Inferior parietal cortex (tissue), 1 donor: ENCODE measurements around the gene MOB2.
A peak's percentile ranks its signal among the peaks of the same experiment; 100 is the strongest.

ENCODE experiments used
- DNase-seq: peaks from one replicate; pipeline ENCODE4 v3.0.0-alpha.2; 2016; ENCODE audit errors: extremely low spot score

The MOB2 gene

DNA sequence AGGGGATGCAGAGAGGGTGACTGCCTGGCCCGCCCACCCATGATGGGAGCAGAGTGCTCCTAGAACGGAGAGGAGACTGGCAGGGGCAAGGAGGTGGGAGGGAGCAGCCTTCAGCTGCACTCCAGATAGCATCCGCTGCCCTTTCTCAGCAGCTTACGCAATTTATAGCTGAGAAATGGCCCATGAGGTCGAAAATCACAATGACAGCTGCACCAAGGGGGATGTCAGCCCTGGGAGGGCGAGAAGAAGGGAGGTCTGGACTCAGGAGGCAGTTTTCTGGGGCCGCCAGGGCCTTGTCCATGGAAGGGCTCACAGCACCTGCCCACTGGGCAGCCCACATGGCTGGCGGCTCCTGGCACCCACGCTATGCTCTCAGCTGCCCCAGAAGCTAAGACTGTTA lies 17.6 kb upstream of the MOB2 start:
- no peak for DNase-seq

DNA sequence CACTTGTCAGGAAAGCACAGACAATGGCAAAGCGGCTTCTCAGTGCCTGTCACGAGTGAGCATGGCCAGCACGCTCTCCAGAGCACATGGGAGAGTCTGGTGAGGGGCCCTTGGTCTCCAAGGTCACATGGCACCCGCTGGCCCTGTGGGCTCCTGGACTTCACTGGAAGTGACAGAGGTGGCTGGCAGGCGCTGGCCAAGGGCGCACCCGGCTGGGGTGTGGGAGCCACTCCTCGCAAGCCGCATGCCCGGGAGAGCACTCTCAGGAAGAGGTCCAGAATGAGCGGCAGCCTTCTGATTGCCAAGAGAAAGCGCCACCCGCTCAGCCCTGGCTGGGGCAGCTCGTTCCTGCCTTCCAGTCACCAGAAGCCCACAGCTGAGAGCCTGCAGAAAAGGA lies 17.1 kb upstream of the MOB2 start:
- DNase-seq, result no peak

DNA sequence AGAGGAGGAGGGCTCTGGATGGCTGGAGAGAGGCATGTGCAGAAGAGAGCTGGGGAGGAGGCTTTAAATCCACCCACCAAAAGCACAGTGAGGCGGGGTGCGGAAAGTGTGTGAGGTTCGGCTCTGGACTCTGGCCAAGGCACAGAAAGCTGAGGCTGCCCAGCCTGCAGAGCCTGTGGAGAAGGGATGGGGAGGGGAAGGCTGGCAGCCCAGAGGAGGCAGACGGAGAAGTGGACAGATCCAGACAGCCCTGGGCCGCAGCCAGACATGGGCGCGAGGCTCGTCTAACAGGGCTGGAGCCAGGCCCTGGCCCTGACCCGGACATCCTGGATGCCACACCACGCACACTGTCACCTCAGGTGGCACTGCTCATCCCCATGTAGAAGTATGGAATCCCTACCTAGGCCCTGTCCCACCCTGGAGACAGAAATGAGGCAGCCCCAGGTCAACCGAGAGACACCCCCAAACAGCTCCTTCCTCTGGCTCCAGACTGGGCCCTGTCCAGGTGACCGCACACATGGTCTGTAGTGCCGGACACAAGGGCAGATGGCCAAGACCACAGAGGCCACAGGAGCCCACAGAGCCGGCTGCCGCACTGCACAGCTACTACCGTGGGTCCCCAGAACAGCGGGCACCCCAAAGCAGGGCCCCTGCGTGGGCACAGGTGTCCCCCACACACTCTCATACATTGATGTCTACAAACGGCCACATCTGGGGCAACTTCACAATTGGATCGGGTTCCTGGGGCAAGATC lies 16.6 kb upstream of the MOB2 start:
- DNase-seq, result peak; percentile 42

DNA sequence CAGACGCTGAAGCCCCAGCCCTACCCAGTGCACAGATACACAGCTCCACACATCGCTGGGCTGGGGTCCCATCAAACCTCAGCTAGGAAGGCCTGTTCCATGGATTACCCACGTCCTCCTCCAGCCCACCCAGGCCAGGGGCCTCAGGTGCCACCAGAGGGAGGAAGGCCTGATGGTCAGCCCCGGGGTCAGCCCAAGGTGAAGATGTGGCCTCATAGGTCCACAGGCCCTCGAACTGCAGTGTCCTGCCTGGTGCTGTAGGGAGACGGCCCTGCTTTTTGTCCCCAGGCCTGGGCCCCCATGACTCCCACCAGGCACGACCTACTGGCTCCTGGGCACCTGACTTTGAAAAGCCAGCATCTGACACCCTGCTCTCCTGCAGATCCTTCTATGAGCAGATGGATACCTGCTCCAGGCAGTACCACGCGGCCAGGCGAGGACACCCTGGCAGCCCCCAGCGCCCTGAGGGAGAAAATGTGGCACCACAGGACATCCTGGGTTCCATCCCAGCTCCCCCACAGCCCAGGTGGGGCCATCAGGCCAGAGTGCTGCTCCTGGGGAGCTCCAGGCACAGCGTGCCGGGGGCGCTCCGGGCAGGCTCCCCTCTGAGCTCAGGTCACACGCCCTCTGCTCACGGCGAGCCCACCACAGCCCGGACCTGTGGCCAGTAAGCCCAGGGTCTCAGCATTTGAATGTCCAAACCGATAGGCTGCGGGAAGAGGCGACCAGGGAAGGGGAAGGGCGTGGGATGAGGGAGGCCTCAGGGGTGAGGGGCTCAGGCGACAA lies 15.8 kb upstream of the MOB2 start:
- DNase-seq, result no peak

DNA sequence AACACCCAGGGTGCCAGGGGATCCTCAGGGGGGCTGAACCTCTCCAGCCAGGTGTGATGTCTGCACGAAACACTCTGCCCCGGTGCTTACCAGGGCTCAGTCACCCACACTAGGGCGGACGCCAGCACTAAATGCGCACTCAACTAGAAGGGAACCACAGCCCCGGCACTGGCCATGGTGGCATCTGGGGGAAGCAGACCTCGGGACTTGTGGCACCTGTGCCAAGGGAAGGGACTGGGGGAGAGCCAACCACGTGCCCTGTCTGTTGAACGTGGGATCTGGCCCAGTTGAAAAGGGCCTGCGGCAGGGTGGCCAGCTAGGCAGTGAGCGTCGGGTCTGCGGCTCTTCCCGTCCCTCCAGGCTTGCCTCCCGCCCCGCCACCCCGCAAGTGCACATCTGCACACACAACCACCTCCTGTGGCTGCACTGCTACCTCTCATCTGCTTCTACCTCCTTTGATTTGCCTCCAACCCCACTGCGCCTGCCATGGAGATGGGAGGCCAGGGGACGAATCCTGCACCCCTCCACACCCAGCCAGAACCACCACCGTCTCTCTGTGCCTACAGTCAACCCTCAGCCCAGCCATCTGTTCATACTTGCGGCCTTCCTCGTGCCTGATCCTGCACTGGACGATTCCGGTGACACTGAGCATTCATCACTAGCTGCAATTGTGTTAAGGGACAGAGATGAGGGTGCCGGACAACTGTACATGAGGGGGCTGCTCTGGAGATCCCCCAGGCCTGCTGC lies 15.0 kb upstream of the MOB2 start:
- DNase-seq, result no peak

DNA sequence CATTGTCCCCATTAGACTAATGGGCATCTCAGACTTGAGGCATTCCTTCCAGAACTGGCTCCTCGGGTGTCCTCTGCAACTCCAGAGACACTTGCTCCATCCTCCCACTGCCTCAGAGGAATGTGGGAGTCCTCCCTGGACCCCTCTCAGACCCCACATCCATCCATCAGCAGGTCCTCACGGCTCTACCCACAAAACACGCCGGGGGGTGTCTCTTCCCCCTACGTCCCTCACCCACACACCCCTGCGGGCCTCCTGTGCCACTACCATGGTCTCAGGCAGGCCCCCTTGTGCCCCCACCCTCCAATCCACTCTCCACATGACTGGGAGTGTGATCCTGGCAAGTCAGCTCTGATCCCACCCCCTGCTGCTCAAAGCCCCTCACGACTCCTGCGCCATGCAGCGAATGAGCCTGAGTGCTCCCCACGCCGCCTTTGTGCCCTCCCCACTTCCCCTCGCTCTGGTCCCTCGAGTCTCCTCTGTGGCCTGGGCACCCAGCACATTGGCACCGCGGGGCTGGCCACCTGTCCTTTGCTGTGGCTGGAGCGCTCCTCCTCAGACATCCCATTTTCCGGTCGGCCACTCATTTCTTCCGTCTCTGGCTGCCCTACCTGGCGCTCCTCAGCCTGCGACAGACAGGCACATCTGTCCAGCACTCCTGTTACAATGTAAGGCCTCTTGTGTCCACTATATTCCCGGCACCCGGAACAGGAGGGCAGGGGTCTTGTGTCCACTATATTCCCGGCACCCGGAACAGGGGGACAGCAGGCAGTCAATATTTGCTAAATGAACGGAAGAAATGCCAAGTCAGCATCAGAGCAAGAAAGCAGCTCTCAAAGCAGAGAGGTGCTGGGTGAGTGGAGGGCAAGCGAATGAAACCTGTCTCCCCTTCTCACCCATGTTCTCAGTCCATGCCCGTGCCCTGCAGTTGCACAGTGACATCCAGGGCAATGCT lies 14.2 kb upstream of the MOB2 start:
- no peak for DNase-seq

DNA sequence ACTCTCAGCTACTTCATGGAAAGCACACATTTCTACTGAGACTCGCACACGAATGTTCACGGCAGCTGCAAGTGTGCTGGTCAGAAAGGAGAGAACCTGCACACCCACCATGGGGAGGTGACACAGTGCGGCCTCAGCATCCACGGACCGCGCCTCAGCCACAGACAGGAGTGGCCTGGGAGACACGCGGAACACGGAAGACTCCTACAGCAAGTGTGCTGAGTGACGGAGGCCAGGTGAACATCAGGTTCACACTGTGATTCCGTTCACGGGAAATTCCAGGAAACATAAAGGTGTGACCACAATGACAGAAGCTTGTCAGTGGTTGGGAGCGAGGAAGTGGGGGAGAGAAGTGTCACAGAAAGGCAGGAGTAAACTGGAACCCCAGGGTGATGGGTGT lies 13.3 kb upstream of the MOB2 start:
- no peak for DNase-seq

DNA sequence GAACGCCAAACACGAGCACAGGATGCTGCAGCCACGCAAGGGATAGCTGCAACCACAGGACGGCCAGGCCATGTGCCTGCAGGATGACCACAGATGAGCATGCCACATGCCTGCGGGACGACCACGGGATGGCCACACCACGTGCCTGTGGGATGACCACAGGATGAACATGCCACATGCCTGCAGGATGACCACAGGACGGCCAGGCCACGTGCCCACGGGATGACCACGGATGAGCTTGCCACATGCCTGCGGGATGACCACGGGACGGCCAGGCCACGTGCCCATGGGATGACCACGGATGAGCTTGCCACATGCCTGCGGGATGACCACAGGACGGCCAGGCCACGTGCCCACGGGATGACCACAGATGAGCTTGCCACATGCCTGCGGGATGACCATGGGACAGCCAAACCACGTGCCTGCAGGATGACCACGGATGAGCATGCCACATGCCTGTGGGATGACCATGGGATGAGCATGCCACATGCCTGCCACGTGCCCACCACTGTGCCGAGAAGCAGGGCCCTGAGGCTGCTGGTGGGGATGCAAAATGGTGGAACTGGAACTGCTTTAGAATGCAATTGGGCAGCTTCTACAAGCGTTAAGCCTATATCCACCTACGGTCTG lies 12.8 kb upstream of the MOB2 start:
- no peak for DNase-seq

DNA sequence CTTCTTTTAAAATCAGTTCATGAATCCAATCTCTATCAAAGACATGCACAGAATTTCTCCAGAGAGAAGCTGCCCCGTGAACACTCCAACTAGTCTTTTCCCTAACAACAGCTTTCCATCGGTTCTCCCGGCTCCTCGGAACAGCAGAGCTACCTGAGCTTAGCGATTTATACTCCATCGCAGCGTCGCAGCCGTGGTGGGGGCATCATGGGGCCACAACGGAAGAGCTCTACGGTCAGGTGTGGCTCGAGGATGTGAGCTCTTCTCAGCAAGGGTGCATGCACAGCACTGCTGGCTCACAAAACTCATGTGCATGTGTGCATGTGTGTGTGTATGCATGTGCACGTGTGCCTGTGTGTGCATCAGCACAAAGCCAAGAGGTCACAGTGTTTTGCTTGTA lies 11.7 kb upstream of the MOB2 start:
- DNase-seq, result no peak

DNA sequence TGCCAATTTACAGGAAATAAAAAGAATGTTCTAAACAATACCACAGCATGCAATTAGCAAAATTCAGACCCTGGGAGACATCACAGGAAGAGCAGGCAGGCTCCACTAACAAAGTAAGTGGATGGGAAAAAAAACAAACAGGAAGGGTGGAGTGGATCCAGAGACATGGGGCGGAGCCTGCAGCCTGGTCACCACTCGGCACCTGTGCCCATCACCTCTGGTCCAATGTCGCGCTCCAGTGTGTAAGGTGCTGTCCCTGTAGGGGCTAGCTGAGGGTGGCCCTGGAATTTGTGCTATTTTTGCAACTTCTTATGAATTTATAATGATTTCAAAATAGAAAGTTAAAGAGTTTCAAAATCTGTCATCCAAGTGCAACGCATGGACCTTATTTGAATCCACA lies 11.0 kb upstream of the MOB2 start:
- DNase-seq, result no peak

DNA sequence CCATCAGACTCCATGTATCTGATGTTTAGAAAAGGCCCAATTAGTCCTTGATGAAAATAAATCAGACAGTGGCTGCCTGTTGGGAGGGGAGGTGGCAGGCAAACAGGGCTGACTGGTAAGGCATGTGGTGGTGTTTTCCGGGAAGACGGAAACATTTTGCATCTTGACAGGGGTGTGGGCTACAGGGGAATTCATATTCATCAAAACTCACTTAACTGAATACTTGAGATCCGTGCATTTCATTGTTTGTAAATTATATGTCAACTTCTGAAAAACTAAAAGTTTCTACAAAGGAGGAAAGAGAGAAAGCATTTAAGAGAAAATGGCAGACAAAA lies 10.1 kb upstream of the MOB2 start:
- no peak for DNase-seq

DNA sequence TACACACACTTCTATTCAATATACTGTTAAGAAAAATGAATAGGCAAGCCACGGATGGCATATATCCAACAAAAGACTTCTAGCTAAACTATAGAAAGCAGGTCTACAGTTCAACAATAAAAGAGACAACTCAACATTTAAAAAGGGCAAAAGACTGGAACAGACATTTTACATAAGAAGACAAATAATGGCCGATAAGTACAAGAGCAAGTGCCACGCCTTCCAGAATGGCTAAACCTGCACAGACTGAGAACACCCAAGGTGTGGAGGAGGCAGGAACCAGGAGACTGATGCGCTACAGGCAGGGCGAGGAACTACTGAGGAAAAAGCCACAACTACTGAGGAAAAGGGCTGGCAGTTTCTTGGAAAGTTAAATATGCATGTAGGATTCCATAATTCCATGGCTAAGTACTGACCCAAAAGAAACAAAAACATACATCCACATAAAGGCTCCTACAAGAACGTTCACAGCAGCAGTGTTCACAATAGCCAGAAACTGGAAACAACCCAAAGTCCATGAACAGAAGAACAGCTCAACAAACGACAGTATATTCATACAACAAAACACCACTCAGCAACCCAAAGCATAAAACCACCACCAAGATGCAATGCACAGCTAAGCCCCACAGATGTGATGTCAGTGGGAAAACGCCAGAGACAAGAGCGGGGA lies 9.6 kb upstream of the MOB2 start:
- no peak for DNase-seq

DNA sequence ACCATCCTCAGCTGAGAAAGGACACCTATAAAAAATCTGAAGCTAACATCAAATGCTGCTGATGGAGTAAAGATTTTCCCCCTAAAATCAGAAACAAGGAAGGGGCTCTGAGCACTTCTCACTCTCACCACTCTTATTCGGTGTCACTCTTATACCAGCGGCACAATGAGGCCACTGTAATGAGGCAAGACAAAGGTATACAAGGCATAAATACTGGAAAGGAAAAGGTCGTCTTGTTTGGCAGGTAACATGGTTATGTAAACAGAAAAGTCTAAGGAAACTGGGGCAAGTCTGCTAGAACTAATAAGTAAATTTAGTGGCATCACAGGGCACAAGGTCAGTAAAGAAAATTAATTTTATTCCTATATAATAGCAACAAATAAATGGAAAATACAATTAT lies 8.1 kb upstream of the MOB2 start:
- no peak for DNase-seq

DNA sequence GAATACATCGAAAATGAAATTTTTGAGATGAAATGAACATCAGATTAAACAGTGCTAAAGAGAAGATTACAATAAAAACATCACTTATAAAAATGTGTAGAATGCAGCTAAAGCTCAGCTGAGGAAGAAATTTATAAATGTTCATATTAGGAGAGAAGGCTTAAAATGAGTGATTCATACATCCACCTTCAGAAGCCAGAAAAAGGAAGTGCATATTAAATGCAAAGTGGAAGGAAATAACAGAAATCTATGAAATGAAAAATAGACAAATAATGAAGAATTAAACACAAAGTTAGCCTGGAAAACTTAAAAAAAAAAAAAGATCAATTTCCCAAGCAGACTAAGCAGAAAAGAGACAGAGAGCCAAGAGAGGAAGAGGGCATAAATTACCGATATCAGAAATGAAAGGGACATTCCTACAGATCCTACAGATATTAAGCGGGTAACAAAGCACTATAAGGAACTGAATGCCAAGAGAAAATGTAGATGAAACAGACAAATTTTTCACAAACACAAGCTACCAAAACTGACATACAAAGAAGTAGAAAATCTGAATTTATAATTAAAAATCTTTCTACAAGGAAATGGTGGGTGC lies 7.2 kb upstream of the MOB2 start:
- no peak for DNase-seq

DNA sequence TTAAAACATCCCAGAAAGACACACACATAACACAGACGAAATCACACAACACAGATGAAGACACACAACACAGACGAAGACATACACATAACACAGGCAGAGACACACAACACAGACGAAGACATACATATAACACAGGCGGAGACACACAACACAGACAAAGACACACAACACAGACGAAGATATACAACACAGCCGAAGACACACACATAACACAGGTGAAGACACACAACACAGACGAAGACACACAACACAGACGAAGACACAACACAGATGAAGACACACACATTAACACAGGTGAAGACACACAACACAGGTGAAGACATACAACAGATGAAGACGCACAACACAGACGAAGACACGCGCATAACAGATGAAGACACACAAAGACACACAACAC lies 4.8 kb upstream of the MOB2 start:
- no peak for DNase-seq

DNA sequence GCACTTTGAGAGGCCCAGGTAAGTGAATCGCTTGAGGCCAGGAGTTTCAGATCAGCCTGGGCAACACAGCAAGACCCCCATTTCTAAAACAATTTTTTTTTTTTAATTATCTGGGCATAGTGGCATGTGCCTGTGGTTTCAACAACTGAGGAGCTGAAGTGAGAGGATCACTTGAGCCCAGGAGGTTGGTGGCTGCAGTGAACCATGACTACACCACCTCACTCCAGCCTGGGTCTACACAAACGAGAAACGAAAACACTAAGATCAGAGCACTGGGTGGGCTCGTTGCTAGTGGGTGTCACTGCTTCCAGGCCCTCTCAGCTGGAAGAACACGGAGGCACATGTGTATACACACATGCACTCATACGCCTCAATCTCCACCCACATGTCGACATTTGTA lies 4.1 kb upstream of the MOB2 start:
- DNase-seq, result no peak

DNA sequence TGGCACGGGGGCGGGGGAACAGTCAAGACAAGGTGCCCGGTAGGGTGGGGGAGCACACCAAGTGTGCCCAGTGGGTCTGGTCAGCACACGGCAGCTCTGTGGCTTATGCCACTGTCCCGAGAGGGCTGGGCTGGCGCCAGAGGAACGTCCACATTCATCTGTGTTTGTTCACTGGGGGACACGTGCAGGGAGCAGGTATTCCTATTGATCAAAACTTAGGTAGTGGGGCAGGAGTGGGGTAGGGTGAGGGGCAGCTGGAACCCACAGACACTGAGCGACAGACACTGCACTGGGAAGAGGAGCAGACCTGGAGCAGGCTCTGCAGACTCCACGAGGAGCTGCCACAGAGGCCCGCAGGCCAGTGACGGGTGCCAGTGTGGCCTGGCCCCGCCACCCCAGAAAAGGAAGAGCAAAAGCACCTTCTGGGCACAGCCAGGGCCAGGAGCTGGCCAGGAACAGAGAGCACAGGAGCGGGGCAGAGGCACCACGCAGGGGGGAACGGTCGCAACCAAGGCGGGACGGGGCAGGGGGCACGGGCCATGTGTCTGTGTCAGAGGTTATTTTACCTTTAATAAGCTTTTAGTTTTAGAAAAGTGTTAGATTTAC lies 2.1 kb upstream of the MOB2 start:
- no peak for DNase-seq

DNA sequence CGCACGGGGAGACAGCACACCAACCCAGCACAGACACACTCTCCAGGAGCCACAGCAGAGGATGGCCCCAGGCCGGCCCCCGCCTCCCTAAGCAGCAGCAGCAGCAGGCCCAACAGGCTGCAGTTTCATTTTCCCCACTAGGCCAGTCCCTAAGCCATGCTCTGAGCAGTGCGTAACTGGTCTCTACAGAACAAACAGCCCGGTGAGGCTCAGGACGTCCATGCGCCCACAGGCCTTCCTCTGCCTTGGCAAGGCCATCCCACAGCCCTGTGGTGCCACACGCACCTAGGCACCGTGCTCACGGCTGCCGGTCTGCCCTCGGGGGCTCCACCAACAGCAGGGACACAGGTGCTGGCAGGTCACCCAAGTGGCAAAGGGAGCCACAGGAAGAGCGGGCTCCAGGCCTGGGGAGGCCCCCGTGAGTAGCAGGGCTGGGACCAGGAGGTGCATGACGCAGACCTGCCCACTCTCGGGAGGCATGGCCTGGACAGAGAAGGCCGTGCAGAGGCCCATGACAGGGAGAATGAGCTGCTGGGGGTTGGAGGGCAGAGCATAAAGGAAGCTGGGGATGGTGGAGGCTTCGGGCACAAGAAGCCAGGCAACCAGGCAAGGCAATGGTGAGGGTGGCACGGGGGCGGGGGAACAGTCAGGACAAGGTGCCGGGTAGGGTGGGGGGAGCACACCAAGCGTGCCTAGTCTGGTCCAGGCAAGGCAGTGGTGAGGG lies 1.4 kb upstream of the MOB2 start:
- DNase-seq, result no peak
